ENCODE data around the gene TASOR.
"Not testable (repeated sequence)": the region's sequence is repeated elsewhere in the genome, so short reads cannot be mapped to it uniquely, and the experiment has no call there.

TASOR gene

DNA sequence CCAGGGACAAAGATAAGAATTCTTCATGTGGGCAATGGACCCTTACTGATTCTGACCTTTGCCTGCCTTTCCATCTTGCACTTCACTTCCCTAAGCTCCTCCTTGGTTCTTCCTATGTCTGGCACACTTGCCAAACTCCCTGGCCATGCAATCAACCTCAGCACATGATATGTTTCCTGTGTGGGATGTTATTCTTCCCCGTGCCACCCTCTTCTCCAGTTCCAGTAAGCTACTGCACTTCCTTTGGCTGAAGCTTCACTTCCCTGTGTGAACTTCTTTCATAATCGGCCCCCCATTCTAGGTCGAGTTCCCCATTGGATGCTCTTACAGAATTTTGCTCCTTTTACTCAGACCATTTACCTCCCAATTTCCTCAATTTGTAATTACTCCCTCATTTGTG, 10.7 kb upstream of the TASOR start:
- Histone ChIP-seq H3K36me3 (replicated peaks) (no peaks in the 10 kb centered on the region), H3K4me3 (no peak overlapping the region), H3K9me3 (no peaks in the 10 kb centered on the region), H3K4me1 (peaks cover 1% of the 10 kb centered on the region), H3K27me3 (ENCODE audit: low read depth) (no peaks in the 10 kb centered on the region)
- no peak for DNase-seq (ENCODE audit: low spot score in 2 of 2)
- in situ Hi-C loops (cut with MboI; ENCODE audit: low sequenced_read_pairs): no loop called here

DNA sequence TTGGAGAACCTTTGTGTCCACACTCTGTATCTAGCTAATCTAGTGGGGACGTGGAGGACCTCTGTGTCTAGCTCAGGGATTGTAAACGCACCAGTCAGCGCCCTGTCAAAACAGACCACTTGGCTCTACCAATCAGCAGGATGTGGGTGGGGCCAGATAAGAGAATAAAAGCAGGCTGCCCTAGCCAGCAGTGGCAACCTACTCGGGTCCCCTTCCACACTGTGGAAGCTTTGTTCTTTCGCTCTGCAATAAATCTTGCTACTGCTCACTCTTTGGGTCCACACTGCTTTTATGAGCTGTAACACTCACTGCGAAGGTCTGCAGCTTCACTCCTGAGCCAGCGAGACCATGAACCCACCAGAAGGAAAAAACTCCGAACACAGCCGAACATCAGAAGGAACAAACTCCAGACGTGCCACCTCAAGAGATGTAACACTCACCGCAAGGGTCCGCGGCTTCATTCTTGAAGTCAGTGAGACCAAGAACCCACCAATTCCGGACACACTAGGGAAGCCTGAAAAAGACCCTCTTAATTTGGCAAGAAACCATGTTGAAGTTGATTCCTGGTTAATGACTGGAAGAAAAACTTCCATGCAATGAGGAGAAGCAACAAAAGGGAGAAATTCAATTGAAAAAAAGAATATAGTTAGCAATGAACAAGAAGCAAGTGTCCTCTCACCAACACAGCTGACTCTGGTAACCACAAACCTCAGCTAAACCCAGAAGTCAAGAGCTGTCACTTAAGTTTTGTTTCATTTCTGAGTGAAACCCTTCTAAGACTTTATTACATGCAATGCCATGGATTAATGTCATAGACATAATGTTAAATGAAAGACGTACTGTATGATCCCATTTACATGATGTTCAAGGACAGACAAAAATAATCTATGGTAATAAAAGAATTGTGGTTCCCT, 9.7 kb upstream of the TASOR start:
- H3K9me3 ChIP-seq; H3K4me1 ChIP-seq; H3K36me3 ChIP-seq (replicated peaks); H3K4me3 ChIP-seq; in situ Hi-C loops (cut with MboI; ENCODE audit: low sequenced_read_pairs); H3K27me3 ChIP-seq (ENCODE audit: low read depth); DNase-seq (ENCODE audit: low spot score in 2 of 2): not testable (repeated sequence)

DNA sequence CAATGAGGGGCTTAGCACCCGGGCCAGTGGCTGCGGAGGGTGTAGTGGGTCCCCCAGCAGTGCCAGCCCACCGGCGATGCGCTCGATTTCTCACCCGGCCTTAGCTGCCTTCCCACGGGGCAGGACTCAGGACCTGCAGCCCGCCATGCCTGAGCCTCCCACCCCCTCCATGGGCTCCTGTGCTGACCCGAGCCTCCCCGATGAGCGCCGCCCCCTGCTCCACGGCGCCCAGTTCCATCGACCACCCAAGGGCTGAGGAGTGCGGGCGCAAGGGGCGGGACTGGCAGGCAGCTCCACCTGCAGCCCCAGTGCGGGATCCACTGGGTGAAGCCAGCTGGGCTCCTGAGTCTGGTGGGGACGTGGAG, 8.9 kb upstream of the TASOR start:
- H3K9me3 ChIP-seq; in situ Hi-C loops (cut with MboI; ENCODE audit: low sequenced_read_pairs); DNase-seq (ENCODE audit: low spot score in 2 of 2); H3K4me3 ChIP-seq; H3K36me3 ChIP-seq (replicated peaks); H3K27me3 ChIP-seq (ENCODE audit: low read depth); H3K4me1 ChIP-seq: not testable (repeated sequence)

DNA sequence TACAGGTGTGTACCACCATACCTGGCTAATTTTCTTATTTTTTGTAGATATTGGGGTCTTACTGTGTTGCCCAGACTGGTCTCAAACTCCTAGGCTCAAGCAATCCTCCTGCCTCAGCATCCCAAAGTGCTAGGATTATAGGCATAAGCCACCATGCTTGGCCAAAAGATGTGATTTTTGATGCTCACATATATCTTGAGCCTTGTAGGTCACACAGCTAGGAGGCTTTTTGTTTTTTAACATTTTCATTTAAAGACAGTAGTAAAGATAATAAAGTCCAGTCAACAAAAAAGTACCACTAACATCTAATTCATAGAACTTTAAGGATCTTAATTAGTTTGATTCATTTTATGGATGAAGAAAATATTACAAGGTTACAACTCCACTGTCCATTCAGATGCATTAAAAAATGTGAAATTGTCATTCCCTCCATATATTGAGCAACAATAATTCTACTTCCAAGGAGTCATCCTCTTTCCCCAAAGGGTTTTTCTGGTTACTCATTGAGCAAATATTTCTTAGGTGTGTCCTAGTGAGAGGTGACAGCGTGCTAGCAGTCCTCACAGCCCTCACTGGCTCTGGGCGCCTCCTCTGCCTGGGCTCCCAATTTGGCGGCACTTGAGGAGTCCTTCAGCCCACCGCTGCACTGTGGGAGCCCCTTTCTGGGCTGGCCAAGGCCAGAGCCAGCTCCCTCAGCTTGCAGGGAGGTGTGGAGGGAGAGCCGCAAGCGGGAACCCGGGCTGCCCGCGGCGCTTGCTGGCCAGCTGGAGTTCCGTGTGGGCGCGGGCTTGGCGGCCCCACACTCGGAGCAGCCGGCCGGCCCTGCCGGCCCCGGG, 8.3 kb upstream of the TASOR start:
- Histone ChIP-seq H3K9me3 (no peaks in the 10 kb centered on the region), H3K36me3 (replicated peaks) (no peaks in the 10 kb centered on the region), H3K4me3 (no peak overlapping the region), H3K4me1 (peaks cover 7% of the 10 kb centered on the region), H3K27me3 (ENCODE audit: low read depth) (no peaks in the 10 kb centered on the region)
- in situ Hi-C loops (cut with MboI; ENCODE audit: low sequenced_read_pairs): no loop called here
- no peak for DNase-seq (ENCODE audit: low spot score in 2 of 2)

DNA sequence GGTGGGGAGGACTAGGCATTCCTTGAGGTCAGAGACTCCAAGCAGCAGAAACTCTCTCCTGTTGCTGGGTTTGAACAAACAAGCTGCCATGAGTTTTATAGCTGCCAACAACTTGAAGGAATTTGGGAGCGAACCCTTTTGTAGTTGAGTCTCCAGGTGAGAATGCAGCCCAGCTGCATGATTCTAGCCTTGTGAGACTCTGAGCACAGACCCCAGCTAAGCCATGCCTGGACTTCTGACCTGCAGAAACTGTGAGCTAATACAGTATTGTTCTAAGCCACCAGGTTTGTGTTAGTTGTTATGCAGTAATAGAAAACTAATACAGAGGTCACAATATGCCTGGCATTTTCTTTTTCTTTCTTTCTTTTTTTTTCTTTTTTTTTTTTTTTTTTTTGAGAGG, 6.2 kb upstream of the TASOR start:
- in situ Hi-C loops (cut with MboI; ENCODE audit: low sequenced_read_pairs): no loop called here
- no peaks in the 10 kb centered on the region; the same call in 1 of the 2 replicates for H3K9me3 ChIP-seq
- peaks cover 9% of the 10 kb centered on the region for H3K4me1 ChIP-seq

DNA sequence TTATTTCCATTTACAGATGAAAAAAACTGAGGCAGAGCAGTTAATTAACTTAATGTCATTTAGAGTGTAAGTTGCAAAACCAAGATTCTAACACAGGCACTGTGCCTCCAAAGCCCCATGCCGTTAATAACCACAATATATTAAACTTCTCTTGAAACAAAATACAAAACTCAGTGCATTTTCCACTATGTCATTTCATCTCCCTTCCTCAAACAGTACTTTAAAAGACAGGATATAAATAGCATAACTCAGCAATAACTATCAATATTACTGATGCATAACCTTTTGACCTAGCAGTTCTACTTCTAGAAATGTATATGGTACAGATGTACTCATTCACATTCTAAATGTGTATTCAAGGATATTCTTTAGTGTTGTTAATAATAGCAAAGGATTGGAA, 5.1 kb upstream of the TASOR start:
- DNase-seq (ENCODE audit: low spot score in 2 of 2): no peak
- peaks cover 20% of the 10 kb centered on the region for H3K4me1 ChIP-seq
- no peak overlapping the region for H3K4me3 ChIP-seq
- H3K27me3 ChIP-seq (ENCODE audit: low read depth): no peaks in the 10 kb centered on the region
- in situ Hi-C loops (cut with MboI; ENCODE audit: low sequenced_read_pairs): no loop called here
- no peaks in the 10 kb centered on the region for H3K36me3 ChIP-seq (replicated peaks)
- H3K9me3 ChIP-seq: peaks cover 9% of the 10 kb centered on the region

More for the DNA sequence above, 6.2 kb upstream of the TASOR start:
- Histone ChIP-seq H3K4me3 (no peak overlapping the region), H3K27me3 (ENCODE audit: low read depth) (no peaks in the 10 kb centered on the region), H3K36me3 (replicated peaks) (no peaks in the 10 kb centered on the region)
- no peak for DNase-seq (ENCODE audit: low spot score in 2 of 2)

DNA sequence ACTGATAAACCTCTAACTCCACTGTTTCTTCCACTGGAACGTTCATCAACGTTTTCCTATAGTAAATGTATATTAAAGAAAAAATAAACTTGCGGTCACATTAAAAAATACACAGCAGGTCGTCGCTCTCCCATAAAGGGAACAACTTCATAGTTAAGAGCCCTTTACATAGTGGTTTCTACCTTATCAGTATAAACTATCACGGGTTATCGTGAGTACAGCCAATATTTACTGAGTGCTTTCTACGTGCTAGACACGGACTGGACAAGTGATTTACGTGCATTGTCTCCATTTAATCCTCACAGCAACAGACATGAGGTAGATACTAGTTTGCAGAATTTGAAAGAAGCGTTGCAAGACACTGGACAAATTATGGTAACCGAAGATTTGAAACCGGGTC, 964 bp upstream of the TASOR start:
- Histone ChIP-seq H3K9me3 (peaks cover 9% of the 10 kb centered on the region), H3K36me3 (replicated peaks) (peaks cover 11% of the 10 kb centered on the region; the same call in 1 of the 2 replicates), H3K4me1 (peaks cover 42% of the 10 kb centered on the region), H3K27me3 (ENCODE audit: low read depth) (no peaks in the 10 kb centered on the region), H3K4me3 (no peak overlapping the region)
- in situ Hi-C loops (cut with MboI; ENCODE audit: low sequenced_read_pairs): no loop called here
- DNase-seq (ENCODE audit: low spot score in 2 of 2): no peak

DNA sequence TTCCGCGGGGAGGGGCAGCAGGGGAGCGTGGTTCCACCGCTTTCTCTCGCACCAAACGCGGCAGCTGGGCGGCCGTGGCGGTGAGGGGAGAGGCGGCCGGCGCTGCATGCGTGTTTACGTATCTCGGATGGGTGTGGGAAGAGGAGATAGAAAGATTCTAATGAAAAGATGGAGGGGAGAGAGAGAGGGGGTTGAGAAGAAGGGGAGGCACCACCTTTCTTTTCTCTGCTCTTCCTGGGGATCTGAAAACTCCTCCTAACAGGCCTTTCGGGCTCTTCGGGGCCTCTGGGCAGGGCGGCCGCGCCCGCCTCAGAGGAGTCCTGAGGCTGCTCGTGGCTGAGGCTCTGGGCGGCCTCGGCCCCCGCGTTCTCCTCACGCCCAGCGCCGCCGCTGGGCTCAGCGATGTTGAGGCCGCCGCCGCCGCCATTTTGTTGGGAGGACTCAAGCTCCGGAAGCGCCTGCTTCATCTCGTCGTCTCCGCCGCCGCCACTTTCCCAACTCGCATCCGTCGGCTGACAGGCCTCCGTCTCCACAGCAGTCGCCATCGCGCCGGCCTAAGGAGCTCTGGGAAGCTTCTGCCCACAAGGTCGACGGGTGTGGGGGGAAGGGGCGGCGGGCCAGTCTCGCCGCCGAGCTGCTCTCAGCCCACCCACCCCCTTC, 473 bp downstream of the TASOR start:
- H3K36me3 ChIP-seq (replicated peaks): peaks cover 11% of the 10 kb centered on the region; the same call in 1 of the 2 replicates
- H3K4me3 ChIP-seq: peak overlapping the region; percentile 71
- peaks cover 9% of the 10 kb centered on the region for H3K9me3 ChIP-seq
- in situ Hi-C loops (cut with MboI; ENCODE audit: low sequenced_read_pairs): no loop called here
- H3K4me1 ChIP-seq: peaks cover 40% of the 10 kb centered on the region
- H3K27me3 ChIP-seq (ENCODE audit: low read depth): no peaks in the 10 kb centered on the region
- peak; percentile 71 to 80 for DNase-seq (ENCODE audit: low spot score in 2 of 2)

DNA sequence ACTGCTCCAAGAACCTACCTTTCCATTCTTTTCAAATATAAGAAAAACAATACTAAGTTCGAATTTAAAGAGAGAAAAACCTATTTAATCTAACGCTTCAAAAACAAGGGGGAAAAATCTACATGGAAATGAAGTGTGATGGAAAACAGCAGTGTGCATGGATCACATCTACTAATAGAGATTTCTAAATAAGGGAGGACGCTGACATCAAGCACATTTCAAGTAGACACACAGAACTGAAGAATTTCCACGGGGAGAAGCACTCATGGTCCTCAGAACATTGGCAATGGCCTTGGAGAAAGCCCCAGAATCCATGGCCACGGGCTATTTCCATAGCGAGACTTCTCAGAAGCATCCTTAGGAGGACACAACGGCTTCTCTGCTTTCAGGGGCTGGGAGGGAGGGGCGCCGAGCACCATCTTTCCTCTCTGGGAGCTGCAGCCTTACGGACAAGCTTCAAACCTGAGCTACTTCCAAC, 1.0 kb downstream of the TASOR start:
- peaks cover 45% of the 10 kb centered on the region for H3K4me1 ChIP-seq
- in situ Hi-C loops (cut with MboI; ENCODE audit: low sequenced_read_pairs): no loop called here
- peak overlapping the region; percentile 71 for H3K4me3 ChIP-seq
- peak; percentile 18 to 85 for DNase-seq (ENCODE audit: low spot score in 2 of 2)
- peaks cover 11% of the 10 kb centered on the region; the same call in 1 of the 2 replicates for H3K36me3 ChIP-seq (replicated peaks)
- H3K27me3 ChIP-seq (ENCODE audit: low read depth): no peaks in the 10 kb centered on the region
- peaks cover 9% of the 10 kb centered on the region for H3K9me3 ChIP-seq

DNA sequence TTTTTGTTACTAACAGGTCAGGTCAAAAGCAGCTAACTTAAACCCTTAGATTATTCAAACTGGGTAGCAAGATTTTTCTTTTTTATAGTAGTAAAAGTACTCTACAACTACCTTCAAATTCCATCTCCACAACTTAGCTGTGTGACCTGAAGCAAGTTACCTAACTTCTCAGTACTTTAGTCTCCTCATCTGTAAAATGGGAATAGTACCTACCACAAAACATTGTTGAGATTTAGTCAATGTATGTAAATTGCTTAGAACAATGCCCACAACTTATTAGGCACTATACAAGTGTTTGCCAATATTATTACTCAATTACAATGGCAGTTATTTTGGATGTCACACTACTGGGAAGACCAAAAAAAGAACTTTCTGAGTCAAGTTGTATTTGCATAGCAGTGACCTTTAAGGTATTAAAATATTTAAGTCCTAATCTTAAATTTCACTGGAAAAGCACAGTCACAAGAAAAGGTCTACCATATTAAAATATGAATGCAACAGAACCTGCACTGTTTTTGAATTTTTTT, 2.9 kb downstream of the TASOR start:
- H3K27me3 ChIP-seq (ENCODE audit: low read depth): no peaks in the 10 kb centered on the region
- in situ Hi-C loops (cut with MboI; ENCODE audit: low sequenced_read_pairs): no loop called here
- peaks cover 9% of the 10 kb centered on the region for H3K9me3 ChIP-seq
- H3K4me3 ChIP-seq: peak overlapping the region; percentile 71; the same call in 1 of the 2 replicates
- peaks cover 45% of the 10 kb centered on the region for H3K4me1 ChIP-seq
- peaks cover 14% of the 10 kb centered on the region; the same call in 1 of the 2 replicates for H3K36me3 ChIP-seq (replicated peaks)
- DNase-seq (ENCODE audit: low spot score in 2 of 2): no peak

DNA sequence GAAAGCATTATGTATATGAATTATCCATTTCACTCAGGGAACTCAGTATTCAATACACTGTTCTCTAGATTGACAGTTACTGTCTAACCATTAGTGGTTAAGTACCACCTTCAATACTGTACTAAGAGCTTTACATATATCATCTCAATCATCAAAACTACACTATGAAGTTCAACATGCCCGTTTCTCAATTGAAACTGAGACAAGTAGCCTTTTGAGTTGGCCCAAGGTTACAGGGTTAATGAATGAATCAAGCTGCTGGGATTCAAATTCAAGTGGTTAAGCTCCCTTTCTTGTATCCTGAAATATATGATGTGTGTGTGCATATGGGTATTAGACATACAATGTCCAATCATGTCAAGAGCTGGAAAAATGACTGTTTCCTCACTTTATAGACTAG, 5.8 kb downstream of the TASOR start:
- DNase-seq (ENCODE audit: low spot score in 2 of 2): no peak
- in situ Hi-C loops (cut with MboI; ENCODE audit: low sequenced_read_pairs): no loop called here
- Histone ChIP-seq H3K4me3 (no peak overlapping the region), H3K9me3 (no peaks in the 10 kb centered on the region), H3K27me3 (ENCODE audit: low read depth) (no peaks in the 10 kb centered on the region), H3K4me1 (peaks cover 33% of the 10 kb centered on the region), H3K36me3 (replicated peaks) (peaks cover 14% of the 10 kb centered on the region; the same call in 1 of the 2 replicates)

DNA sequence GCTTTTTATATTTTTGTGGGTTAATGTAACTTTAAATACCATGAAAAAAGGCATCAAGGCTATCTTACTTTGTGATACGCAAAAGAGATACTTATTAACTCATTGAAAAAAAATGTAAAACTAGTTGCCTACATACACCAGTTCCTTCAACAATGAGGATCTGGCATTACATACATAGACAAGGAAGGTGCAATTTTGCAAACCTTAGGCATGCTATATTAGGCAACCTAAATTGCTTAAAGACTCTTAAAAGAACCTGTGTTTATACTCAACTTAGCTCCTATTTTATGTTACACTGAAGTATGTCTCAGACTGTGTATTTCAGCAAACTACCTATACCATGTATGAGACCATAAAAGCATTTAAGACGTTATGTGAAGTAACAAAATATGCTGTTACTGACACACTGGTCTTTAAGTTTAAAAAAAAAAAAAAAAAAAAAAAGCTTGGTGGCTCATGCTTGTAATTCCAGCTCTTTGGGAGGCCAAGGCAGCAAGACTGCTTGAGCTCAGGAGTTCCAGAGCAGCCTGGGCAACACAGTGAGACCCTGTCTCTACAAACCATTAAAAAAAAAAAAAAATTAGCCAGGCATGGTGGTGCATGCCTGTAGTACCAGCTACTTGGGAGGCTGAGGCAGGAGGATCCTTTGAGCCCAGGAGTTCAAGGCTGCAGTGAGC, 9.1 kb downstream of the TASOR start:
- no peaks in the 10 kb centered on the region for H3K27me3 ChIP-seq (ENCODE audit: low read depth)
- no peaks in the 10 kb centered on the region for H3K9me3 ChIP-seq
- DNase-seq (ENCODE audit: low spot score in 2 of 2): no peak
- peaks cover 29% of the 10 kb centered on the region for H3K36me3 ChIP-seq (replicated peaks)
- no peak overlapping the region for H3K4me3 ChIP-seq
- in situ Hi-C loops (cut with MboI; ENCODE audit: low sequenced_read_pairs): no loop called here
- H3K4me1 ChIP-seq: peaks cover 9% of the 10 kb centered on the region

Data from HAP-1 (cell line).